ENCODE measurements around the gene ELOVL5.

DNA sequence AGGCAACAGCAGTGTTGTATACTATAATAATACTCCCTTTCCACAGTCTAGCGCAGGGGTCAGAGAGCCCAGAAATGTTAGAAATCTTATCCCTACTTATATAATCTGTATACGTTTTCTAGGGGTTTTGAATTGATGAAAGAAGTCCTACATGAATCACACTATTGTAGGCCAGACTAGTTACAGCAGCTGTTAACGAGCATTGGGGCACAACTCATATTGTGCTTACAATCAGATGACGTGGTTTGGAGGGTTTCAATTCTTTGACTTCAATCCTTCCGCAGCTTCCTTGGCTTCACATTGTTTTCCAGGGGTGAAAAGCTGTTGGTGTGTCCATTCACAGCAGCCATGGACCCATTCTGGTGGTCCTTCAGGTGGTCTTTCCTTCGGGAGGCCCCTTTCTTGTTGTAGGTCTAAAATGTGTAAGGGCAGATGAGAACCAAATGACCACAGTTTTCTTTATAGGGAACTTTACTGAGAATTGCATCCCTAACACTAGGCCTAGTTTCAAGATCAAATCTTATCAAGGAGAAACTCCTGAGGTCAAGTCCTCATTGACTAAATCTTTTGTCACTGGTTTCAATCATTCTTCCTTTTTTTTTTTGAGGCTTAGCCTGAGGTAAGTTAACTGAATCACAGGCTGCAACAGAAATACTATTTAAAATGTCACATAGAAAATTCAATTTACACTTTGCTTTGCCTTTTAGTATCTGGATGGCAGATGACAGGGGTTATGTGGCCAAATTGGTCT is 79.7 kb downstream of the ELOVL5 start:
- no peak for TF ChIP-seq GATA3 (IDR thresholded peaks at IDR 0.05; ENCODE audit: low read depth, low read length)
- no peak for TF ChIP-seq GATA2 (IDR thresholded peaks at IDR 0.05; ENCODE audit: low read depth, low read length)

Data from SH-SY5Y (cell line).